GM23248 (cell line): ENCODE results near the gene CDC7.

Experiments
- EZH2 ChIP-seq: fragments of 200-600 bp; sonication (generic); IDR thresholded peaks from 2 replicates; pipeline ENCODE4 v1.6.1; 2018; ENCODE audit warnings: antibody characterized with exemption, mild to moderate bottlenecking; ENCODE audit not compliant: insufficient read depth, poor library complexity, severe bottlenecking
- EZH2phosphoT487 ChIP-seq: fragments of 200-600 bp; sonication (generic); IDR thresholded peaks from 2 replicates; pipeline ENCODE4 v1.6.1; 2018; ENCODE audit warnings: antibody characterized with exemption, moderate library complexity, mild to moderate bottlenecking, low read depth; ENCODE audit not compliant: insufficient read depth

- TF ChIP-seq EZH2phosphoT487 (no peak), EZH2 (no peak)
These were observed 4.4 kb downstream of the CDC7 start for GRCh38 chr1:91505086-91505485.
